SHP77 (cell line): Measurements from ENCODE around the gene CLDN7.

Experiments
- DNase-seq, 2 experiments: peaks; one replicate each; lab custom pipeline; 2025; lab: John Stamatoyannopoulos, UW

CLDN7 gene, protein sequence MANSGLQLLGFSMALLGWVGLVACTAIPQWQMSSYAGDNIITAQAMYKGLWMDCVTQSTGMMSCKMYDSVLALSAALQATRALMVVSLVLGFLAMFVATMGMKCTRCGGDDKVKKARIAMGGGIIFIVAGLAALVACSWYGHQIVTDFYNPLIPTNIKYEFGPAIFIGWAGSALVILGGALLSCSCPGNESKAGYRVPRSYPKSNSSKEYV

DNA sequence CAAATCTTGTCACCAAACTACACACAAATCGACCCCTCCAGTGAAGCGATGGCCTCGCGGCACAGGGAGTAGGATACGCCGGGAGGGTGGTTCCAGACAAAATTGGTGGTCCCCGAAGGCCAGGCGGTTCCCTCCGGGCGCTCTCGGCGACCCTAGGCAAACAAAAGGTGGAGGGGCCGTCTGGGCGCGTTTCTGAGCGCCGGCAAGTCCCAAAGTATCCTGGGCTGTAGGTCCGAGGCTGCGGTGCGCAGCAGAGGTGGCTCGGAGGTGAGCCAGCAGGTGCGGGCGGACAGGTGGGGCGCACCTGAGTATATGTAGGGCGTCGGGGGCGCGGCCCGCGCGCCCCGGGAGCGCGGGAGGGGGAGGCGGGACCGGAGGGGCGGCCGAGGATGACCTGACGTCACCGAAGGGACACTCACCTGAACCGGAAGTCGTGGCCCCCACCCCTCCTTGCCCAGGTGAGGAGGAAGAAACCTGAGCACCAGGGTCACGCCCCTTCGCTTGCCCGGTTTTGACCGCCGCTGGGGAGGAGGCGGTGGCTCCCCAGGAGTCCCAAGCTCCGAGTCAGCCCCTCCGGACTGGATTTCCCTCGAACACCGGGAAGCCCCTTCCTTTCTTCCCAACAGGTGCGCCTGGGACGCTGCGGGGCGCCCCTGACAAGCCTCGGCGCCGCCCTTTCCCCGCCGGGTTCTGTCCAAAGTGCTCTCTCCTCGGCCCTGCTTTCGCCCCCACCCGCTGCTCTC is at the start of gene CLDN7:
Gene CLDN7 (minus strand): TSS at position 287 of the 743 bp plus-strand sequence. CDS start 435 bp downstream, outside the sequence.
- no peak for DNase-seq

GRCh38 chr17:7311110-7311705 is 48.9 kb upstream of the CLDN7 start:
- DNase-seq = no peak

DNA sequence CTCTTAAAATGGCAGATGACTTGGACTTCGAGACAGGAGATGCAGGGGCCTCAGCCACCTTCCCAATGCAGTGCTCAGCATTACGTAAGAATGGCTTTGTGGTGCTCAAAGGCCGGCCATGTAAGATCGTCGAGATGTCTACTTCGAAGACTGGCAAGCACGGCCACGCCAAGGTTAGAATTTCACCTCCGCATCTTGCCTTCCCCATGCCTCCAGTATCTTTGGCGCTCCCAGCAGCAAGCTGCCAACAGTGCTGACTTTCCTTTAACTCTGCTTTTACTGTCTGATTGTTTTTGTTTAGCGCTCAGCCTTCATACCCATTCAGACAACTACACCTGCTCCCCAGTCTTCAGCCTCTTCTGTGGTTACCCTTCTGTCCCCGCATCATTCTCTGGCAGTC is 47.4 kb upstream of the CLDN7 start:
- DNase-seq = no peak

DNA sequence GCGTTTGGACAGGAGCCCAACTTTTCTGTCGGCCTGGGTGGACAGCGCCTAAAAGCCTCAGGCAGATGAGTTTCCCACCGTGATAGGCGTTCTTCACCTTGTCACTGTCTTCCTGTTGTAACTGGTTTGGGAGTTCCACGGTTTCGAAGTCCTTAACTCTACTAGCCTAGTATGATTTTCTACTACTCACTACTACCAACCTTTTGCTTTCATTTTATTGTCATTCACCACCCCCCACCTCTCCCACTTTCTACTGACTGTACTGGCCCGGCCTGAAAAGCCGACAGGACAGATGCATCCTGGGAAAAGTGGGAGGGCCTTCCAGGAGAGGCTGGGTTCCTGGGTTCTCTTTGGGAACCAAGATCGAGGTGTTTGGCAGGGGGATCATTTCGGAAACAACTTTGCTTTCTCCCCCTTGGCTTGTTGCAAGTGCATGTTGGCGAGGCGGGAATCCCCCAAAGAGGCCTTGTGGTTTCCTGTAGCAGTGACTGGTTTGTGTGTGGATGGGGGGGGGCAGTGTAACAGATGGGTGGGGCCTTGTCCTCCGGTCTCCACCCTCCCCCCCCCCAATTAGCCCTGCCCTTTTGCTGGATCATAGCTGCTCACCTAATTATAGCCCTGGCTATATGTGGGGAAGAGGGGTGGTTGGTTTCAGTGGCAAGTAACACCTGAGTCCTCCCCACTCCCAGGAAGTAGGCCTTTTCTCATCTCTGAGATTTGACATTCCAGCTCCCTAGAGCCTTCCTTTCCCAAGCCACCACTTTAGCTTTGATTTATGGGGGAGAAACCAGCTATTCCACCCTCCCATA is 46.6 kb upstream of the CLDN7 start:
- peak; percentile 53 to 77 for DNase-seq

DNA sequence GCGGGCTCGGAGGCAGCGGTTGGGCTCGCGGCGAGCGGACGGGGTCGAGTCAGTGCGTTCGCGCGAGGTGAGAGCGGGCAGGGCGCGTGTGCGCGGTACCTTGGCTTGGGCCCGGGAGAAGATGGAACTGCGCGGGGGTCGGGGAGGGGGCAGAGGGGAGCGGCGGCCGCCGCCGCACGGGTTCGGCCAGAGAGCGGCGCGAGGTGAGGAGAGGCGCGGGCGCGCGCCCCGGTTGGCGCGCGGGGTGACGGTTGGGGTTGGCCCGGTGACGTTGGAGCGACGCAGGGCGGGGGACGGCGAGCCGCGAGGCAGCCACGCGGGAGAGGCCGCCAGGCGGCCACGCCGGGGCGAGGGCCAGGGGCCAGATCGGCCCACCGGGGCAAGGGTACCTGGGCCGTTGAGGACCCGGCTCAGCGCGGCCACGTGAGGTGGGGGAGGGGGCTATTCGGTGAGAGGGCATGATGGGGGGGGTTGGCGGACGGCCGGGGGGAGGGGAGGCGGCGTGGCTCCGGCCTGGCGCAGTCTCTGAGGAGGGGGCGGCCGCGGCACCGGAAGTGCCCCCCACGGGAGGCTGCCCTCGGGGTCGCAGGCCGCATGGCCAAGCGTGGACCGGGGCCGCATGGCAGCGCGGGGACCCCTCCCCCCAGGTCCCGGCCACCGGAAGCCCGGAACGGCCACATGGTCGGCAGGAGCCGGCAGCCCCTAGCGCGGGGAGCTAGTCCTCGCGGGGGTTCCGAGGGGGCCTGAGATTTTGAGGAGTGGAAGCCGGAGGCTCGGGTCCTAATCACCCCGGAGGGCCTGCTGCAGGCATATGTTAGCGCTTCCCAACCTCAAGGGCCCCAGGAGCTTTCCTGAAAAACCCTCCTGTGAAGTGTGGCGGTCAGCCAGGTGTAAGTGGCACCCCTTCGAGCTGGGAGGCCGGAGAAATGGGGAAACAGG is 45.7 kb upstream of the CLDN7 start:
- DNase-seq = peak in 1 of 2 experiments; percentile 41

DNA sequence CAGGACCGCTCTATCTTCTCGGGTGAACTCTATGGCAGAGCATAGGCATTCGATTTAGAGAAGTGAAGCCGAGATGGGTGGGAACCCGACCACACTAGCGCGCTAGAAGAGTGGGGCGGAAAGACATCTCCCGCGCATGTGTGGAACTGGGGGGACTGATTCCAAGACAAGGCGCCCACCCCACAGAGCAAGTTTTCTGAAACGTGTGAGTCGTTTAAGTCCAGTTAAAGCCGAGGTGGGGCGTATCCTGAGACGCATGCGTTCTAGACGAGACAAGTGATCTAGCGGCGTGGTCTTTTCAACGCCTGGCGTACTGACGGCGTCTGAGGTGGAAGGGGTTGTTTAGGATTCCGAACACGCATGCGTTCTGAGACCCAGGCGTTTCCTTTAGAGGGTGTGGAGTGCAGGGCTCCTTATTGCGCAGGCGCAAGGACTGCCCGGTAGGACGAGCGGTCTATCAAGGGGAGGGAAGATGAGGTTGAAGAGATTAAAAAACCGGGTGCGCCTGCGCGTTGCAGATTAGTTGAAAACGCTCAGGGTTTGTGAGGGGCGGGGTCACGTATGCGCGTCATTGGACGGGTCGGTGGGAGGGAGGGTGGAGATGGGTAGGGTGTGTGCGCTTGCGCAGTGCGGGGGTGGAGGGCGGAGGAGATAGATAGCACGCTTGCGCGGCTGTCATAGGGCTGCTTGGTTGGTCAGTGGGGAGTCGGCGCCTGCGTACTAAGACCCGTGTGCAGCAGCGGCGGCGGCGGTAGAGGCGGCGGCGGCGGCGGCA is 44.8 kb upstream of the CLDN7 start, which contains the start of gene EIF5A:
Gene EIF5A (plus strand): TSS at position 718 of the 775 bp plus-strand sequence. CDS start 2,008 bp downstream, outside the sequence.
- peak; percentile 100 for DNase-seq

GRCh38 chr17:7304179-7304578 is 41.9 kb upstream of the CLDN7 start:
- no peak for DNase-seq

- peak; percentile 81 to 92 for DNase-seq
Observed at GRCh38 chr17:7296189-7296861, 34.0 kb upstream of the CLDN7 start.

- no peak for DNase-seq
Observed at GRCh38 chr17:7295230-7296180, 33.2 kb upstream of the CLDN7 start.

DNA sequence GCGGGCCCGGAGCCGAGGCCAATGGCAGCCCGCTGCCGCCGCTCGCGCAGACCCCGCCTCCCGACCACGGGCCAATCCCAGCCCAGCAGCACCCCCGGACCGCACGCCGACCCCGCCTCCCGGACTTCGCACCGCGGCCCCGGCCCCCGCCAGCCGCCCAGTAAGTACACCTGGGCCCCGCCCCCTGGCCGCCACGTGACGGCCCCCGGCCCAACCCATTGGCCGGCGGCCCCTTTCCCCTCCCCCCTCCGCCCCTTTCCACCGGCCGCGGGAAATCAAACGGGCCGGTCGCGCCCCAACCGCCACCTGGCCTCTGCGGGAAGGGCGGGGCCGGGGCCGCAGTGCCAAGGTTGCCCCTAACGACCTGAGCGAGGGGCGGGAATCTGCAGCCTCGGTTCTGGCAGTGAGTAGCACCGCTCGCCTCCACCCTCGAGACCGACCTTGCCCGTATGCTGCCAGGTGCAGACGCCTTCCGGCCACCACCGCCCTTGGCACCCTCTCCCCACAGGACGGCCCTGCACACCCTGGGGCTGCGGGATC is 32.4 kb upstream of the CLDN7 start, which contains the start of gene YBX2:
Gene YBX2 (minus strand): TSS at position 26 of the 540 bp plus-strand sequence. CDS start 139 bp downstream, outside the sequence.
- peak; percentile 48 to 71 for DNase-seq

GRCh38 chr17:7293816-7294613 is 31.7 kb upstream of the CLDN7 start:
- DNase-seq = no peak

- no peak for DNase-seq
Observed at GRCh38 chr17:7293159-7293558, 30.9 kb upstream of the CLDN7 start.

DNA sequence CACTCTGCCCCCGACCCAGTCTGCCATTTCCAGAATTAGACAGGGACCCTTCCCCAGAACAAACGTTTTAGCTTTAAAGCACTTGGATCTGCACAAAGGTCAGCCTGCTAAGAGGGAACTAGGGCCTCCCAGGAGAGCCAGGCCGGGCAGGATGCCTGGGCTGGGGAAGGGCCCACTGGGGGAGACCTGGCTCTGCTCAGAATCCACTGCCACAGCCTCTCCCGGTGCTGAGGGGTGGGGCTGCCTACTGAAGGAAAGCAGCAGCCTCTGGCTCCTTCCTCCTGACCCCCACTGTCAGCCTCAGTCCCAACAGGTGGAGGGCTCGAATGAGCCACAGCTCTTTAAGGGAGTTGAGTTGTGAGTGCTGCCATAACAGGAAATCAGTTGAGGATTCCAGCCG is 30.5 kb upstream of the CLDN7 start:
- no peak for DNase-seq

GRCh38 chr17:7292194-7292593 is 29.9 kb upstream of the CLDN7 start:
- DNase-seq = no peak

DNA sequence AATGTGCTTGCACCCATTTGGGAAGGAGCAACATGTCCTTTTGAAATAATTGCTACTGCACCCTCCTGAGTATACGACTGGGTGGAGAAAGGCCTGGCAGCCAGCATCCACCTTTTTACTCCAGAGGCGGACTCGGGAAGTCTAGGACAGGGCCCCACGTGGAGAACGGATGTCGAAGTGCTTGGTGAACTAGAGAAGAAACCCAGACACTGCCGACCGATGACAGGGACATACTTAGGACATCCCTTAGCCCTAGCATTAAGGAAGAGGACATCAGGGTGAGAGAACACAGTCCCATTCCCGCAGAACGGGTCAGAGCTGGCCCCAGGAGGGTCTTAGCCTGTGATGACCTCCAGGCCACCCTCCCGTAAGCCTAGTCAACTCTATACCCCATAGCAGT is 28.4 kb upstream of the CLDN7 start:
- DNase-seq = no peak

DNA sequence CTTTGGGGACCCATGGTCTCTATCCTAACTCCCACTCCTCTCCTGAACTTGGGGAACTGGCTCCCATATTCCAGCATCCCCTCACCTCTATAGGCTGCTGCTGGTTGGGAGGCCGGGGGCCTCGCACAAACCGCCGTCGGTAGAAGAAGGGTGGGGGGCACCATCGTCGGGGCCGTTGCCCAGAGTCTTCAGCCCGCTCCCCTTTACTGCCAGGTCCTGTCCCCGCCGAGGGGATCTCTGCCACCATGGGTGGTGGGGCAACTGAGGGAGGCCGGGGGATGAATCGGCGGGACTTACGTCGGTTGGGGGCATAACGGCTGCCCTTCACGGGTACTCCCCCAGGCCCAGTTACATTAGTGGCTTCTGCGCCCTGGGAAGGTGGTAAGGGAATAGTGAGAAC is 27.9 kb upstream of the CLDN7 start:
- no peak for DNase-seq
